Measurements from ENCODE around the gene SLC8A1.

The SLC8A1 gene

GRCh38 chr2:40321016-40321623, 130.8 kb downstream of the SLC8A1 start:
- H3K4me3 ChIP-seq (ENCODE audit: low read depth, low read length) = no peak overlapping the region

GRCh38 chr2:40318921-40319320, 133.0 kb downstream of the SLC8A1 start:
- no peak overlapping the region for H3K4me3 ChIP-seq (ENCODE audit: low read depth, low read length)

DNA sequence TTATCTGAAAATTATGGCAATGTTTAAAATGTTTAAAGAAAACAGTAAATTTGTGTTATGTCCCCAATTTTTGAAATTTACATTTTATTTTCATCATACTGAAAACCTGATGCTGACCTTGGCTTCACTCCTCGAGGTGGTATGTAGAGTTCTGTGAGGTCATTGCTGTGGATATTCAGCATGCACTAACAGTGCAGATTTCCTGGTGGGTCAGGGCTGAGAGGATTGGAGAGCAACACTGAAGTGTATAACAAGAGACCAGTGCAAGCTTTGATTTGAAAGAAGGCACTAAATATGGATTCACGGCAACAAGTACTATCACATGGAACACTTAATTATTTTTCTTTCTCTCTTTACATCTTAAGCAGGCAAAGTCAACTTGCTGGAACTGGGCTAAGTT, 134.1 kb downstream of the SLC8A1 start:
- no peak overlapping the region for H3K4me3 ChIP-seq (ENCODE audit: low read depth, low read length)

- no peak overlapping the region for H3K4me3 ChIP-seq (ENCODE audit: low read depth, low read length)
Measured at GRCh38 chr2:40317046-40317445, 134.8 kb downstream of the SLC8A1 start.

DNA sequence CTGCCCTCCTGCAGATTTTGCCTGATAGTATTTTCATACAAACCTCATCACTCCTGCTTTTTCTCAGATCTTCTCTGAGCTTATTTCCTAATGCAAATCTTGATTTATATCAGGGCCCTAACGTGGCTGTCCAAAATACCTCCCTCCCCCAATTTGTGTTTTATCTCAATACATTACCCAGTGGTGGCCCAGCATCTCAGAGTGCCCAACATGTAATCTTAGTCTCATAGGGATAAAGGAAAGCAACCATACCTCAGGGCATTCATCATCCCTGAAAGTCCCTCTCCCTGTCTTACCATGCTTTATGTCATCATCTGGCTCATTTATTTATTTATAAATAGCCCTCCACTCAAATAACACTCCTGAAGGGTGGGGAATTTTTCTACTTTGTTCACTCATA, 135.3 kb downstream of the SLC8A1 start:
- H3K4me3 ChIP-seq (ENCODE audit: low read depth, low read length) = no peak overlapping the region

- no peak overlapping the region for H3K4me3 ChIP-seq (ENCODE audit: low read depth, low read length)
Measured at GRCh38 chr2:40315683-40316082, 136.2 kb downstream of the SLC8A1 start.

GRCh38 chr2:40311026-40311425, 140.9 kb downstream of the SLC8A1 start:
- no peak overlapping the region for H3K4me3 ChIP-seq (ENCODE audit: low read depth, low read length)

DNA sequence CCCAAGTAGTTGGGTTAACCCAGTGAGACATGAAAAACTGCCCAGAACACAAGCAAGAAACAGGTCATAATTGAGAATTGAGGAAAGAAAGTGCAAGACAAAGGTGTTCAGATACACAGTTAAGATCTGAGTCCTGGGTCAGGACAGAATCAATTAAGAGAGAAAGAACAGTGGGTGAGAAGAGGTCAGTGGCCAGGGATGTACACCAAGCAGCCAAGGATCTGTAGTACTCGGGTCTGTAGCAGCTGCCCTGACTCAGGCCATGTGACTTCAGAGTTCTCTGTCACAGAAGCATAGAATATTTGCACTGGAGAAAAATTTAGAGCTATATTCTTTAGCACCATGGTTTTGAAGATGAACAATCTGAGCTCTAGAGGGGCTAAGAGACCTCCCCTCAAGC, 141.6 kb downstream of the SLC8A1 start:
- H3K4me3 ChIP-seq (ENCODE audit: low read depth, low read length) = no peak overlapping the region

GRCh38 chr2:40304340-40304739, 147.6 kb downstream of the SLC8A1 start:
- H3K4me3 ChIP-seq (ENCODE audit: low read depth, low read length) = no peak overlapping the region

DNA sequence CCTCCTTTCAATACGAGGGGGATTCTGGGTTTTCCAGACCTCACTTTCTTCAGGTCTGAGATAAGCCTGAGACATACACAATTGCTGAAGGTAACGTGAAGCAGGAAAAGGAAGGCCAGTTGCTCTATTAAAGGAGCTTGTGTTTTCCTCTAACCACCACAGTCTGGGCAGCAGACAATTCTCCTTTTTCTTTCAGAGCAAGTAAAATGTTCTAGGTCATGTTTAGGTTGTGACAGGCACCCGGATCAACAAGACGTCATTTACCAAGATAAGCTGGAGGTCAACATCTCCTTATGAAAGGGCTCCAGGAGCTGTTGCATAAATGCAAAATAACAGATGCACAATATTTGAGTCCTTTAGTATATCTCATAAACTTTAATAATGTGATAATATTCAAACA, 148.1 kb downstream of the SLC8A1 start:
- no peak overlapping the region for H3K4me3 ChIP-seq (ENCODE audit: low read depth, low read length)

GRCh38 chr2:40302751-40303325, 149.1 kb downstream of the SLC8A1 start:
- H3K4me3 ChIP-seq (ENCODE audit: low read depth, low read length) = no peak overlapping the region

DNA sequence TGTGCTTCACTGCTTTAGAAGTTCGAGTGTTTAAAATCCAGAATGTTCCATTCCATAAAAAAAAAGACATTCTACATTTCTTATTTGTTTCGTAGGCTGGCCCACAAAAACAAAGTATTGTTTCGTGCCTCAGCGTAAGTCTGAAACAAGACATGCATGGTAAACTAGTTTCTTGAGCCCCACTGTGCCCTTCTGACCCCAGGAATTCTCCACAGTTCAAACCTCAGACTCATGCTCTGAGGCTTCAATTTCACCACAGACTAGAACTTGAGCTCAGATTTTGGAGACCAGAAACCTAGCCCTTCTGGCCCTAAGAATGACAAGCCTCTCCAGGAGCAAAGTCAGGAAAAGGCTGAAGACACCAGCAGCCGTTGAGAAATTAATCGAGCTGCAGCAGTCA, 151.5 kb downstream of the SLC8A1 start:
- H3K4me3 ChIP-seq (ENCODE audit: low read depth, low read length) = no peak overlapping the region

- H3K4me3 ChIP-seq (ENCODE audit: low read depth, low read length) = no peak overlapping the region
Measured at GRCh38 chr2:40299781-40300180, 152.1 kb downstream of the SLC8A1 start.

GRCh38 chr2:40299173-40299572, 152.7 kb downstream of the SLC8A1 start:
- no peak overlapping the region for H3K4me3 ChIP-seq (ENCODE audit: low read depth, low read length)

- no peak overlapping the region for H3K4me3 ChIP-seq (ENCODE audit: low read depth, low read length)
Measured at GRCh38 chr2:40298026-40298425, 153.9 kb downstream of the SLC8A1 start.

- H3K4me3 ChIP-seq (ENCODE audit: low read depth, low read length) = no peak overlapping the region
Measured at GRCh38 chr2:40292291-40292690, 159.6 kb downstream of the SLC8A1 start.

GRCh38 chr2:40289771-40290404, 162.0 kb downstream of the SLC8A1 start:
- no peak overlapping the region for H3K4me3 ChIP-seq (ENCODE audit: low read depth, low read length)

DNA sequence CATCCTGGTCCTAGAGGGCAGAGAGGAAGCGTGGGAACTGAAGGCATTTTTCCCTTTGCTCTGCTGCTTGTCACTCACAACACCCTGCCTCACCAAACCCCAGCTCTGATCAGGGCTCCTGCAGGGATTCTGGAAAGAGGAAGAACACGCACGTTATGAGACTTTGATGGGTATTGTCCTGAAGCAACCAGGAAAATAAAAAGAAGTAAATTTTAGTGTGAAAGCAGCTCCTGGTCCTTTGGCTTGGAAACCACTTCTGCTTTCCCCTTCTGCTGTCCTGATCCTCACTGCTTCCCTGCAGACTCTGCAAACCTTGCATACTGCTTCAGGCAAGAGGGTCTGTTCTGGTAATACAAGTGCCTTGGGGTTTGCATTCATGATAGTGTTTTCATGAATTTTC, 164.1 kb downstream of the SLC8A1 start:
- H3K4me3 ChIP-seq (ENCODE audit: low read depth, low read length) = no peak overlapping the region

DNA sequence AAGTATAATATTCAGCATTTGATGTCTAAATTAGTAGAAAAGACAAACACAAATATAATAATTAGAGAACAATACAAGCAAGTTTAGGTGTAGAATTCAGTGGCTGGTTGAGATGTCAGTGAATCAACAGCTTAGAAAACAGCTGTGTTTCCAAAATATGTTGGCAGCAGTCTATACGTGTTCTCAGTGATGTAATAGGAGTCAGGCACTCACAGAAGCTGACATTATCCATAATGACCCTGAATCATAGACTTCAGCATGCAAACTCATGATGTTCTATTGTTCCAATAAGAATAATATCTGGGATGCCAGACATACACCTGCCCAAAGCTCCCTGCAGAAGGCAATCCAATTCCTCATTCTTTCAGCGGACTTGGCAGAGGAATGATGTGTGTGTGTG, 164.7 kb downstream of the SLC8A1 start:
- no peak overlapping the region for H3K4me3 ChIP-seq (ENCODE audit: low read depth, low read length)

- no peak overlapping the region for H3K4me3 ChIP-seq (ENCODE audit: low read depth, low read length)
Measured at GRCh38 chr2:40286721-40287120, 165.2 kb downstream of the SLC8A1 start.

- H3K4me3 ChIP-seq (ENCODE audit: low read depth, low read length) = no peak overlapping the region
Measured at GRCh38 chr2:40285391-40285790, 166.5 kb downstream of the SLC8A1 start.

DNA sequence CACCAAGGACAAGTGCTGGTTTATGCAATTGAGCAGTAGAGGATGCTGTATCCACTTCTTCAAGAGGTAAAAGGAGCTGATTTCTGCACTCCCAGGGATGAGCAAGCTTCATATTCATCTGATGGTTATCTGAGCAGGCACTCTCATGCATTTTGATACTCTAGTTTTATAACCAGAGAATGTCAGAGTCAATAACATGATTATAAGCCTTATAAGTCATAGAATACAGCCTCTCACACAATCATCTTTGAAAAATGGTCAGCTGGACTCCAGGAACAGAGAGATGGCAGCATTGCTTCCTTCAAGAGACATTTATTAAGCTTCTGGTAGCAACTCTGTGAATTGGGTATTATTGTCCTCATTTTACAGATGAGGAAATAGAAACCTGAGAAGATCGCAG, 167.1 kb downstream of the SLC8A1 start:
- H3K4me3 ChIP-seq (ENCODE audit: low read depth, low read length) = no peak overlapping the region
